ENCODE data around the gene GPR143. TPM values are rescaled to one million over a fixed set of nuclear protein-coding genes. Genes with fewer than 3 reads are reported as not detected.
"Not testable (repeated sequence)": the region's sequence is repeated elsewhere in the genome, so short reads cannot be mapped to it uniquely, and the experiment has no call there.

GPR143 gene
- total RNA-seq (ENCODE audit: insufficient read depth, low replicate concordance), result 4.1 TPM

DNA sequence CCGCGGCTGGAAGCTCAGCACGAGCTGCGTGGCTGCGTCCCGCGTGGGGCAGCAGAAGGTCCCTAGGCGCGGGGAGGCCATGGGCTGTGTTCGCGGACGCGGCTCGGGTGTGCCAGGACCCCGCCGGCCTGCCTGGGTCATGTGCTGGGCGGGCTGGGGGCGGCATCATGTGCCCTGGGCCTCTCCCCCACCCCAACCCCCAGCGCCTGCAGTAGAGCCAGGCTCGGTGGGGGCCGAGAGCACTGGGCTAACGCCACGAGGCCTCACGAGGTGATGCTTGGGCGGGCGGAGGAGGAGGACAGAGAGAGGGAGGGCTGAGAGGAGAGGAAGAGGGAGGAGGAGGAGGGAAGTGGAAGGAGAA is at the start of gene GPR143:
GPR143 (minus strand) TSS at position 111 of the 361 bp plus-strand sequence; CDS start at position 81, 30 bp downstream.
- no peak for DNase-seq (ENCODE audit: low spot score)

DNA sequence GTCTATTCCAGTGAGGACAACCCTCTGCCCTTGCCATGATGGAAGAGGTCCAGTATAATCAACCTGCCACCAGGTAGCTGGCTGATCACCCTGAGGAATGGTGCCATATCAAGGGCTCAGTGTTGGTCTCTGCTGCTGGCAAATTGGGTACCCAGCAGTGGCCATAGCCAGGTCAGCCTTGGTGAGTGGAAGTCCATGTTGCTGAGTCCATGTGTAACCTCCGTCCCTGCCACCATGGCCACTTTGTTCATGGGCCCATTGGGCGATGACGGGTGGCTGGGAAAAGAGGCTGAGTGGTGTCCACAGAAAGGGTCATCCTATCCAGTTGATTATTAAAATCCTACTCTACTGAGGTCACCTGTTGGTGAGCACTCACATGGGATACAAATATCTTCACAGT is 45.4 kb upstream of the GPR143 start:
- DNase-seq (ENCODE audit: low spot score), result not testable (repeated sequence)

DNA sequence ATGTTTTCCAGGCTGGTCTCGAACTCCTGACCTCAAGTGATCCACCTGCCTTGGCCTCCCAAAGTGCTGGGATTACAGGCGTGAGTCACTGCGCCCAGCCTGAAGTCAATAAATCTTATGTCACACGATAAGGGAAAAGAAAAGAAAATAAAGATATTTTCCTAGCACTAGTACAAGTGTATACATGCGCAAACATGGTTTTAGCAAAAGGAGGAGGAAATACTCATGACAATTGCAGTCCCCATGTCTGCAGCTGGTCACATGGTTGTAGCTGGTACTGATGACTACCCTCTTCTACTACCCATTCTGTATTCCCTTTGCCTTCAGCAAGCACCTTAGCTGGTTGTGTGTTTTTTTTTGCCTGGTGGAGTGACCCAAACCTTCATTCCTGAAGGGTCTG is 44.2 kb upstream of the GPR143 start:
- not testable (repeated sequence) for DNase-seq (ENCODE audit: low spot score)

DNA sequence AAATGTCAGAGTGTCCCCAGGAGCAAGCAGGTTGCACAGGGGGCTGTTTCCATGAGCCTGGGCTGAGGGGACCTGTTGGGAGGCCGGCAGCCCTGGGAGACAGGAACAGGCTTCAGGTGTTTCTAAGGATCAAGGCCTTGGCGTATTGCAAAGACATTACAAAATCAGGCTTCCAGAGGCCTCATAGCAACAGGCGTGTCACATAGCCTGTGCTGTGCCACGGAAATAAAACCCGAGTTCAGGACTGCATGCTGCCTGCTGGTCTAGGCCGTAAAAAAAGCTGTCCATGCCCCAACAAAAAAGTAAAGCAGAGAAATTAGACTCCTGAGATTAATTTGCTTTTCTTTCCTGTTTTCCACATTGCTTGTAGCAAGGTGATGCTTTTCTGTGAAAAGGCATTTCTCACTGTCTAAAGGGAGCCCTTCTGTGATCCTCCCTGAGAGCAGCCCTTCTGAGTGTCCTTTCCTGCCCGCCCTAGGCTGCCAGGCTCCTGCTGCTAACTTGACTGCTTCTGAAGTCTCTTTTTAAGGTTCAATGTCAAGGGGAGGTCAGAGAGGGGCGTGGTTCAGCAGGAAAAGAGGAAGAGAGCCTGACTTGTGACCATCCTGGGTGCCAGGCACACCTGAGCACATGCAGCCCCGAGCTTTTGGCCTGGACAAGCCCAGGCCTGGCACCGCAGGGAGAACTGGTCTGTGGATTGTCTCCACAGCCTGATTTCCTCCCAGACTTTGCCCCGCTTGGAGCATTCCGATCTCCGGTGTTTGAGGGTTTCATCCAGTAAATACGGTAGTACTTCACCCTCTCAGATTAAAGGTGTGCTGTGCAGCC is 41.9 kb upstream of the GPR143 start:
- DNase-seq (ENCODE audit: low spot score), result no peak

DNA sequence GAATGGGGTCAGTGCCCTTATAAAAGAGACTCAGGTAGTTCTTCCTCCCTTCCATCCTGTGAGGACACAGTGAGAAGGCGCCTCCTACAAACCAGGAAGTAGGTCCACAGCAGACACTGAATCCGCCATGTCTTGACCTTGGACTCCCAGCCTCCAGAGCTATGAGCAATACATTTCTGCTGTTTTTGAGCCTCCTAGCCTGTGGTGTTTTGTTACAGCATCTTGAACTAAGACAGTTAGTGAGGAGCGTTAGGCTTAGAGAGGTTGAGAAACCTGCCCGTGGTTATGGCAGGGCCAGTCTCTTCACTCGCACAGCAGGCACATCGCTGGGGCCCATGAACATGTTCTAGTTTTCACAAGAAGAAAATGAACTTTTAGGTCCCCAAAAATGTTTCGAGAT is 40.3 kb upstream of the GPR143 start:
- no peak for DNase-seq (ENCODE audit: low spot score)

DNA sequence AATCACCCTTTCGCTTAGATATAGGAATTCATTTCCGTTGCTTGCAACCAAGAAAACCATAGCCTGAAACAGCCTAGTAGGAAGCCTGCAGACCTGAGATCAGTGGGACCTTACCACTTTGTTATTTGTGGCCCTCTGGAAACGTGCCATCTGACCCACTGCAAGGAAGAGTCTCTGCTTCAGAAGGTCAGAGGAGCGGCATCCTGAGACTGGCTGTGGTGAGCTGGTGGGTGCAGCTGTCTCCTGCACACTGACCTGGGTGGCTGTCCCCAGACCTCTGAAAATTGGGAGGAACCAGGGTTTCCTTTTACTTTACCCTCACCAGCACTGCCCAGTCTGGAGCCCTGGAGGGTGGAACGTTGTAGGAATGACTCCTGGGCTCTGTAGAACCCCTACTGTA is 38.8 kb upstream of the GPR143 start:
- no peak for DNase-seq (ENCODE audit: low spot score)

DNA sequence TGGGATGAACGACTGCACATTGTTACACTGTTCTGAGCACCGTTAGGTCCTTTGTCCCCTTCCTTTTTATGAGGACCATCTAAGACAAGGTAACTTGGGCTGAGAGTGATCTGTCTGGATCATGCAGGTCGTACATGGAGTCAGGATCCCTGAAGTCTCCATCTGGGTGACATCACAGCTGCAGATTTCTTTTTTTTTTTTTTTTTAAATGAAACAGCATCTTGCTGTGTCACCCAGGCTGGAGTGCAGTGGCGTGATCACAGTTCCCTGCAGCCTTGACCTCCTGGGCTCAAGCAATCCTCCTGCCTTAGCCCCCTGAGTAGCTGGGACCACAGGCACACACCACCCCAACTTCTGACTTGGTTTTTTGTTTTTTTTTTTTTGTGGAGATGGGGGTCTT is 37.1 kb upstream of the GPR143 start:
- no peak for DNase-seq (ENCODE audit: low spot score)

DNA sequence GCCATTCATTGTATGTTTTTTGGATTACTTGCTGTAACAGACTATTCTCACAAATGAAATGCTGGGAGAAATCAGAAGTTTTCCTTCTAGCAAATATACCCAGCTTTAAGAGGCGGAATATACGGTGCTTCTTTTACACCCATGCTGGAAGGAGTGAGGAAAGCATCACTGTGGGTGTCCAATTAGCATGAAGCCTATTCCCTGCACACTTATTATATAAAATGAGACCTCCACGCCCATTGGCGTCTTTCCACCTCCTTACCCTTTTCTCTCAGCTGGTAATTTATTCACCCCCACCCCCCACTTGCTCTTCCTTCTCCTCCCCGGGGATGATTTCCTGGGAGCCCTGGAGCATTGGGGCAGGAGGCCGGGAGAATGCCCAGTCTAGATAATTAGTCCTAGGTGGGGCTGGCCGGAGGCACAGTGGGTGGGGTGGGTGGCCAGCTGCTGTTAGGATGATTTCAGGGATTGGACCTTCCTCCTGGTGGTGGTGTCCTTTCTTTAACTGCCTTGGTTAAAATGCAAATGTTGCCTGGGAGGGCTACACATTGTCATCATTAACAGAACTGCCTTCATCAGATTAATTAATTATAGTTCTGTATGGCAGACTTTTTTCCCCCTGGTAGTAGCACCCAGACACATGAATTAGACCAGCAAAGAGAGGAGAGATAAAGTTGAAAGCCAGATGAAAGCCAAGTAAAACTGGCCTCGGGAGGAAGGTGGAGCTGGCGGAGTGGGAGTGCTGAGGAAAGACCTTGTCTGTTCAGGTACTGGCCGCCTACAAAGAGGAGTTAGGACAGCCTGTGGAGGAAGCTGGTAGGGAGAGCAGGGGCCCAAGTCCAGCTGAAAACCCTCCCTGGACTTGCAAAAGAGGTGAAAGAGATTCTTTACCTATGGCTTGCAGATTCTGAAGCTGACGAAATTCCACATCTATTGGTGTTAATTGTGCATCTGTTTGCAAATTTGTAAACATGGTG is 32.0 kb upstream of the GPR143 start:
- no peak for DNase-seq (ENCODE audit: low spot score)

DNA sequence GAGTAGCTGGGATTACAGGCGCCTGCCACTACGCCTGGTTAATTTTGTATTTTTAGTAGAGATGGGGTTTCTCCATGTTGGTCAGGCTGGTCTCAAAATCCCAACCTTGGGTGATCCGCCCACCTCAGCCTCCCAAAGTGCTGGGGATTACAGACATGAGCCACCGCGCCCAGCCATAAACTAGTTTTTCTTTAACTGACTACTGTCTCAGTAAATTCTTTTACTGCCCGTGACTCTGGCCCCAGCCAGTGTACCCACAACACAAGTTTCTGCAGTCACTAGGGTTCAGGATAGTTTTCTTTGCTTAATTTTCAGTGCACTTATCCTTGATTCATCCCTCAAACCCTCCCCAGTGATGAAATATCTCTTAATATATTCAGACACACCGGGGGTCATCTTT is 28.8 kb upstream of the GPR143 start:
- DNase-seq (ENCODE audit: low spot score), result no peak

DNA sequence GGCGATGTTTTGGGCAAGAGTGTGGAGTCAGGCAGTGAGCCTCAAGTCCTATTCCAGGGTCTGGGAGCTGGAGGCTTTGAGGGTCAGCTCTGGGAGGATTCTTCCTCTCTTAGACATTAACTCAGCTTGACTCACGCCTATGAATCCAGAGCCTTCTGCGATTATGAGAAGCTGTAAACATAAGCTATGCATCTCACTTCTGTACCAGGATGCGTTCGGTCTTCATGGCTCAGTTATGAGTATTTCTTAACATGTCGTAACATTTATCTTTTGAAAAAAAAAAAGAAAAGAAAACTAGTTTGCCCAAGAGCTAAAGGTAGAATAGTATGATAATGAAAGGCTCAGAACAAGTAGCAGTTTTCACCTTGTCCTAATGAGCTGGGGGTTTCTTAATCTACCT is 25.2 kb upstream of the GPR143 start:
- DNase-seq (ENCODE audit: low spot score), result peak; percentile 33

DNA sequence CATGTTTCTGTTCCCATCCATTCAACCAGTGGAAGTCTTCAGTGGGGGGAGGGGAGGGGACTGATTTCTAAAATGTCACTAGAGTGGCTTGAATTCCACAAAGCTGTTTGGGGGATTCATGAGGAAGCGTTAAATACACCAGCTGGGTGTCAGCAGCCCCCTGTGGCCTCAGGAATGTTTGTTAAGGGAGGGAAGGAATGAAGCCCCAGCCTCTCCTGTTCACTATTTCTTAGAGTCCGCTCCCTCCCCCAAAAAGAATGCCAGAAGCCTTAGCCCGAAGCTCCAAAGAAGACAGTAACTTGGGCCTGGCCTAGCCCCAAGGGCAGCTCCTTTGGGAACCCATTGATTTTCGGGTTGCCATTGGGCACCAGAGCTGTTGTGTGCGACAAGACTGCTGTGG is 23.9 kb upstream of the GPR143 start:
- DNase-seq (ENCODE audit: low spot score), result no peak

DNA sequence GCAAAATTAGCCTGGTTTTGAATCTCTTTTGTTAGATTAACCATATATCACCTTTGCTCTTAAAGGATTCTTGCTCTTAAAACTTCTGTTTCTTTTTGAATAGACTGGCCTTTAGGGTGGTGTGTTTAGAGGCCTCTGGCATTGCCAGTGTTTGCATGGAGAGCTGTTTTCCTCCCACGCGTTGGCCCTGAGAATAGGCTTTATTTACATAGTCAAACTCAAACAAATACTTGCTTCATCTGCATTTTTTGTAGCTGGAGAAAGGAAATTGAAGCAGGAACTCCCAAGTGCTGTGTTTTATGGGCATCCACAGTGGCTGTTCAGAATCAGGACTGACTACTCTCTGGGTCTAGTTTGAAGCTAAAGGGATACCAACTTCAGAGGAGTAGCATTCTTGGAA is 23.3 kb upstream of the GPR143 start:
- no peak for DNase-seq (ENCODE audit: low spot score)

DNA sequence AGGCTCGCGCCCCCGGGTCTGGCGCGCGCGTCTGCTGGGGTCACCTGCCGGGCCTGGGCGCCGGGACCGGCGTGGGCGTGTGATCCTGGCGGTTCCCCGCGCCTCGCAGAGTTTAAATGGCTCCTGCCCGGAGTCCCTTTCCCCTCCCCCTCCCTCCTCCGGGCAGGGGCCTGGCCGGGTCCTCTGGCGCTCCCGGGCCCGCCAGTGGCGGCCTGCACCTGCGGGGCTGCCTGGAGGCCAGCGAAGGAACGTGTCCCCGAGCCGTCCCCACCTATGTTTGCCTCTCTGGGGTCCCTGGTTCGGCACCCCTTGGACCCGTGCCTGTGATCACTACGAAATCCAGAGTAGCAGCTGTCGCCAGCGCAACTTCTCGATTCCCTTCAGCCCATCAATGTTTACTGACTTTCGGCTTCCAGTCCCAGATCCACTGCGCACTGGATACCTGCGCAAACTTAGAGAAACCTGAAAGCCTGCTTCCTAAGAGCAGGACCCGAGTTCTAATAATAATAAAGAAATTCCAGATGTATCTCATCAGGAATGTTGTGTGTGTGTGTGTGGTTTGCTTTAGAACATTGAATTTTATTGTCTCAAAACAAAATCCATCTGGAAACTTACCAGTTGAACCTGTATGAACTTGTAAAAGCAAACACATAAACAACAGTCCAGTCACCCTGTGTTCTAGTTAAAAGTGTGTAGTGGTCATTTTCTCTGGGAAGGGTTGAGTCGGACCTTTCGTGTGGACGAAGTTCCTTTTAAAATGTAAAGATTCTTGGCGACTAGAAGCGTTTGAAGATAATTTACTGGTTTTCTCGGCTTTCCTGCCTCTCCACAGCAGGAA is 21.4 kb upstream of the GPR143 start:
- DNase-seq (ENCODE audit: low spot score), result no peak

DNA sequence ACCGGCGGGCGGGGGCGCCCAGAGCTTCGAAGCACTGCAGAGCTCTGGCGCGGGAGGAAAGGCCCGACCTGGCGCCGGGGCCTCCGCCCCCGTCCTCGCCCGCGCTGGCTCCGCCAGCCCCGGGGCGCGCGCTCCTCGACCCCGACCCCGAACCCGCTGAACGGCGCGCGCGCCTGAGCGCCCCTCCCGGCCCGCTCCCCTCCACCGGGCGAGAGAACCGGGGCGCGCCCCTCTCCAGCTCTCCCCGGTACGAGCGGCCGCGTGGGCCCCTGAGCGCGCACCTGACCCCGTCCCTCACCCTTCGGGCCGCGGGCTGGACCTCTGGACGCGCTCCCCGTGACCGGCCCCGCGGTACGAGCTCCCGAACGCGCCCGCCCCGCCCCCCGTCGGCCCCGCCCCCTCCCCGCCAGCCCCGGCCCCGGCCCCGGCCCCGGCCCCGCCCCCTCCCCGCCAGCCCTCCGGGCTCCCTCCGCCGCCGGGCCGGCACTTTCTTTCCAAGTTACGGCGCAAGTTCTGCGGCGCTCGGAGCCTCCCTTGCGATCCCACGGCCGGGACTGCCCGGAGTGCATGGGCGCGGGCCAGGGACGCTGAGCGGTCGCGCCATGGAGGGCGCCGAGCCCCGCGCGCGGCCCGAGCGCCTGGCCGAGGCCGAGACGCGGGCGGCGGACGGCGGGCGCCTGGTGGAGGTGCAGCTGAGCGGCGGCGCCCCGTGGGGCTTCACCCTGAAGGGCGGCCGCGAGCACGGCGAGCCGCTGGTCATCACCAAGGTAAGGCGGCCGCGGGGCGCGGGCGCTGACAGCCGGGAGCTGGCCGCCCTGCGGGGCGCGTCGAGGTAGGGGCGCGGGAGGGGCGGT is 20.5 kb upstream of the GPR143 start, which contains the start of gene SHROOM2:
SHROOM2 (plus strand) TSS at position 486 of the 854 bp plus-strand sequence; CDS start at position 603, 117 bp downstream.
- DNase-seq (ENCODE audit: low spot score), result no peak

DNA sequence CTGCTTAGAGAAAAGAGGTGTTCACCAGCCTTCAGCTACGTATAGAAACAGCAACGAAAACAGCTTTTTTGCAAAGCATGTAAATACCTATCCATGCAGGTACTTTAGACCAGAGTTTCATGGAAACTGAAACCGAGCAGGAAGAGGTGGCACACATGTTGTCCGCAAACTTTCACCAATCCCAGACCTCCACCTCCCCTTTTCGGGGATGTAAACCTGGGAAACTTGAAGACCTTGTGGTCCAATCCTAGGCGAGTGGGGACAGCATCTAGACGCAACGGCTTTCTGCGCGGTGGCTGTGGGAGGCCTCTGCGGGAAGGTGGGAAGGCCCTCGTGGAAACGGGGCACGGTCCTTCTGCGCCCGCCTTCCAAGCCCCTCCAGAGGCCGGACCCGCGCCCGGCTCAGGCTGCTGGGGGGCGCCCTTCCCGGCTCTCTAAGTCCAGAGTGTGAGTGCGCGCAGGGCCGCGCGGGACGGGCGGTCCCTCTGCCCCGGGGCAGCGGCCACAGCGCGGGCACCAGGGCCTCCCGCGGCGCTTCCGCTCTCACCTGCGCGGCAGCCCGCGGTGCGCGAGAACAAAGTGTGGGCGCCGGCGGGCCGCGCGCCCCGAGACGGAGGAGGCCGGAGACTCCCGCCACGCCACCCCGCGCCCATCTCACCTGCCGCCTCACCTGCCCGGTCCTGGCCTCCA is 19.8 kb upstream of the GPR143 start:
- DNase-seq (ENCODE audit: low spot score), result no peak

DNA sequence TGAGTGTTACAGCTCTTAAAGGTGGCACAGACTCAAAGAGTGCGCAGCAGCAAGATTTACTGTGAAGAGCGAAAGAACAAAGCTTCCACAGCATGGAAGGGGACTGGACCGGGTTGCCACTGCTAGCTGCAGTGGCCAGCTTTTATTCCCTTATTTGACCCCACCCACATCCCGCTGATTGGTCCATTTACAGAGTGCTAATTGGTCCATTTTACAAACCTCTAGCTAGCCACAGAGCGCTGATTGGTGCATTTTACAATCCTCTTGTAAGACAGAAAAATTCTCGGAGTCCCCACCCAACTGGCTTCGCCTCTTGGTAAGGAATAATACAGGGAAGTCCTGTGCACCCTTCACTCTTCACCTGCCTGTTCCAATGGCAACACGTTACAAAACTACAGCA is 18.7 kb upstream of the GPR143 start:
- DNase-seq (ENCODE audit: low spot score), result no peak

DNA sequence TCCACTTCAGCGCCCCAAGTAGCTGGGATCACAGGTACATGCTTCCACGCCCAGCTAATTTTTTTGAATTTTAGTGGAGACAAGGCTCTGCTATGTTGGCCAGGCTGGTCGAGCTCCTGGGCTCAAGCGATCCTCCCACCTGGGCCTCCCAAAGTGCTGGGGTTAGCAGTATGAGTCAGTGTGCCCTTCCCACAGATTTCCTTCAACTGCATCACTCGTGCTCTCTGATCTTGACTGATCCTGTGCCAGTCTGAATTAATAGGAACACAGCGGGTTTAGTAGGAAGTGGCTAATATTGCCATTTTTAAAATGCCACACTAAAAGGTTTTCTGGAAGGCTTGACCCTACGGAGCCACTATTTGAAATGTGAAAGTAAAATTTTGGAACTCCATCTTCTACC is 16.3 kb upstream of the GPR143 start:
- no peak for DNase-seq (ENCODE audit: low spot score)

DNA sequence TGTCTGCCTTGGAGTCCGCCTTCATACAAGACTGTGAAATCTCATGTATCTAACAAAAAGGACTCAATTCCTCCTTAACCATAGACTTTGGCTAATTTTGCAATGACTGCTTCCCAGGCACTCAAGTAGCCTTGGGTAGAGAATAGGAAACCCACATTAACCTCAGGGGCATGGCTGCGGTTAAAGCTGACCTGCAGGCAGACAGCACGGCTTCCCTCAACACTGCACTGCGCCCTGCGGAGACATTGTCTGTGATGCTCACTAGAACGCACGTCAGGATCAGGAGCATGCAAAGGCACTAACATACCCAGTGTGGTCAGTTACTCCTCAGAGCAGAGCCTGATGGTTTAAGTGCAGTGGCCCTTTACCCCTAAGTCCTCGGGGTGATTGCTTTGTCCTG is 10.3 kb upstream of the GPR143 start:
- DNase-seq (ENCODE audit: low spot score), result no peak

DNA sequence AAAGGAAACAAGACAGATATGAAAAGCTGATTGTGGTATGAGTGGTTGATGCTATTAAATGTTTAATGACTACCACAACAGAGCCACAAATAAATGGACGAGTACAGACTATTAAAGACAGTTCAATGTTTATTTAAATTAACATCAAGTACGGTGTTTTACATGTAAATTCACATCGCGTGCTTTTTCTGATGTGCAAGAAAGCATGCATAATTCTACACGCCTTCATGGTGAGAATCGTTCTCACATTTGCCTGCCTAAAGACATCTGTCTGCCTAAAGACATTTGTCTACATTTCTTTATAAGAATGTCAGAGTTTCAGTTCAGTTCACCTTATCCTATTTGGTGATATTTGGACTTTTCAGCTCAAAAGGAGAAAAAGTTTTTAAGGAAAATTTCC is 7.3 kb upstream of the GPR143 start:
- DNase-seq (ENCODE audit: low spot score), result no peak

DNA sequence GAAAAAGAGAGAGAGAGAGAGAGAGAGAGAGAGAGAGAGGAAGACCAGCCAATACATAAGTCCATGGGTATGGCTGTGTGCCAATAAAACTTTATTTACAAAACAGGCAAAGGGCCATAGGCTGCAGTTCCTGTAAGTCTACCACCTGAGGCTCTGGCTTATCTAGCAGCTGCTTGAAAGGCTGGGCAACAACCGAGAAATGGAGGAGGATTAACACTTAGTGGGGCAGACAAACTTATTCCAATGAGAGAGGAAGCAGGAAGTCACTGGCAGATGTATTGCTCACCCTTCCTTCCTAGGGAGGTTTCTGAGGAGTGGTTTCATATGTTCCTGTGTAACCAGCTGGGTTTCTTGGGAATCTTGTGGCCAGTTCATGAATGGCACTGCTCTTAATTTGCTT is 4.7 kb upstream of the GPR143 start:
- no peak for DNase-seq (ENCODE audit: low spot score)

Data from umbilical cord (tissue), 2 donors.